ENCODE results near the gene GFPT2. TPM values are rescaled to one million over a fixed set of nuclear protein-coding genes. Genes with fewer than 3 reads are reported as not detected.

GFPT2 gene
- total and polyA plus RNA-seq, 8 donors = 0.83 to 10.6 (median 4.2) TPM

GRCh38 chr5:180296771-180297170 lies 56.4 kb downstream of the GFPT2 start:
- DNase-seq (no peak), FAIRE-seq (no peak), ATAC-seq (no peak)
- H3K4me3 ChIP-seq = no peak overlapping the region
- 75 to 76% methylated on average over 7 of the region's 7 CpGs for WGBS, 2 donors
- TF ChIP-seq, protein P1, sequence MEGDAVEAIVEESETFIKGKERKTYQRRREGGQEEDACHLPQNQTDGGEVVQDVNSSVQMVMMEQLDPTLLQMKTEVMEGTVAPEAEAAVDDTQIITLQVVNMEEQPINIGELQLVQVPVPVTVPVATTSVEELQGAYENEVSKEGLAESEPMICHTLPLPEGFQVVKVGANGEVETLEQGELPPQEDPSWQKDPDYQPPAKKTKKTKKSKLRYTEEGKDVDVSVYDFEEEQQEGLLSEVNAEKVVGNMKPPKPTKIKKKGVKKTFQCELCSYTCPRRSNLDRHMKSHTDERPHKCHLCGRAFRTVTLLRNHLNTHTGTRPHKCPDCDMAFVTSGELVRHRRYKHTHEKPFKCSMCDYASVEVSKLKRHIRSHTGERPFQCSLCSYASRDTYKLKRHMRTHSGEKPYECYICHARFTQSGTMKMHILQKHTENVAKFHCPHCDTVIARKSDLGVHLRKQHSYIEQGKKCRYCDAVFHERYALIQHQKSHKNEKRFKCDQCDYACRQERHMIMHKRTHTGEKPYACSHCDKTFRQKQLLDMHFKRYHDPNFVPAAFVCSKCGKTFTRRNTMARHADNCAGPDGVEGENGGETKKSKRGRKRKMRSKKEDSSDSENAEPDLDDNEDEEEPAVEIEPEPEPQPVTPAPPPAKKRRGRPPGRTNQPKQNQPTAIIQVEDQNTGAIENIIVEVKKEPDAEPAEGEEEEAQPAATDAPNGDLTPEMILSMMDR (IDR thresholded peaks at IDR 0.05) = no peak
- H3K36me3 ChIP-seq = no peaks in the 10 kb centered on the region
- H3K9me3 ChIP-seq = no peaks in the 10 kb centered on the region
- no peak overlapping the region for H3K27ac ChIP-seq
- H3K4me1 ChIP-seq = peaks cover 0 to 4% (median 0%) of the 10 kb centered on the region in 3 donors
- no peaks in the 10 kb centered on the region for H3K27me3 ChIP-seq
- intact Hi-C loops (cut with DNase I) = no loop called here

- ATAC-seq (no peak), DNase-seq (no peak), FAIRE-seq (no peak)
- Histone ChIP-seq H3K27me3 (no peaks in the 10 kb centered on the region), H3K9me3 (no peaks in the 10 kb centered on the region), H3K27ac (no peak overlapping the region), H3K36me3 (no peaks in the 10 kb centered on the region), H3K4me1 (peaks cover 0 to 12% (median 8%) of the 10 kb centered on the region in 3 donors), H3K4me3 (no peak overlapping the region)
- 90 to 91% methylated on average over 10 of the region's 10 CpGs for WGBS, 2 donors
- TF ChIP-seq, protein P1 (IDR thresholded peaks at IDR 0.05) = no peak
- intact Hi-C loops (cut with DNase I) = loop anchor here in 1 of 3 donors (5.0 kb wide), 1 partner anchor 172 kb away; no protein-coding TSS in a partner anchor
Measured at GRCh38 chr5:180294913-180295555, 58.1 kb downstream of the GFPT2 start.

DNA sequence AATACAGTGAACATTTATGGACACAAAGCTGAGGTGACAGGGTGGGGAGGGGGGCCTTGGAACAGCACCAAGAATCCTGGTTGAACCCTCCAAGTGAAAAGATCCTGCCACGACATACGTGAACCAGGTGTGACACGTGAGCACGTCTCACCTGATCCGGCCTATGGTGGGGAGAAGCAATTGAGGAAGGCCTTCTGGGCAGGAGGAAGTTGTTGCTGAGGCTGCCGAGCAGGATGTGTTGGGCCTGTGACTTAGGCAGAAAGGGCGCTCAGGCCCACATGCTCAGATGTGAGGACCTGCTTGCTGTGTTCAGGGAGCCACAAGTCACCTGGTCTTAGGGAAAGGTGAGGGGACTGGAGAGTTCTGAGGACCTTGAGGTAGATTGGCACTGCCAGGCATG lies 58.7 kb downstream of the GFPT2 start:
- TF ChIP-seq, protein P1 (IDR thresholded peaks at IDR 0.05) = no peak
- Histone ChIP-seq H3K9me3 (no peaks in the 10 kb centered on the region), H3K36me3 (no peaks in the 10 kb centered on the region), H3K4me3 (no peak overlapping the region), H3K4me1 (peaks cover 0 to 17% (median 11%) of the 10 kb centered on the region in 3 donors), H3K27ac (no peak overlapping the region), H3K27me3 (no peaks in the 10 kb centered on the region)
- FAIRE-seq (no peak), ATAC-seq (no peak), DNase-seq (no peak)
- intact Hi-C loops (cut with DNase I) = loop anchor here in 1 of 3 donors (5.0 kb wide), 1 partner anchor 173 kb away; no protein-coding TSS in a partner anchor
- 82 to 86% methylated on average over 7 of the region's 7 CpGs for WGBS, 2 donors

DNA sequence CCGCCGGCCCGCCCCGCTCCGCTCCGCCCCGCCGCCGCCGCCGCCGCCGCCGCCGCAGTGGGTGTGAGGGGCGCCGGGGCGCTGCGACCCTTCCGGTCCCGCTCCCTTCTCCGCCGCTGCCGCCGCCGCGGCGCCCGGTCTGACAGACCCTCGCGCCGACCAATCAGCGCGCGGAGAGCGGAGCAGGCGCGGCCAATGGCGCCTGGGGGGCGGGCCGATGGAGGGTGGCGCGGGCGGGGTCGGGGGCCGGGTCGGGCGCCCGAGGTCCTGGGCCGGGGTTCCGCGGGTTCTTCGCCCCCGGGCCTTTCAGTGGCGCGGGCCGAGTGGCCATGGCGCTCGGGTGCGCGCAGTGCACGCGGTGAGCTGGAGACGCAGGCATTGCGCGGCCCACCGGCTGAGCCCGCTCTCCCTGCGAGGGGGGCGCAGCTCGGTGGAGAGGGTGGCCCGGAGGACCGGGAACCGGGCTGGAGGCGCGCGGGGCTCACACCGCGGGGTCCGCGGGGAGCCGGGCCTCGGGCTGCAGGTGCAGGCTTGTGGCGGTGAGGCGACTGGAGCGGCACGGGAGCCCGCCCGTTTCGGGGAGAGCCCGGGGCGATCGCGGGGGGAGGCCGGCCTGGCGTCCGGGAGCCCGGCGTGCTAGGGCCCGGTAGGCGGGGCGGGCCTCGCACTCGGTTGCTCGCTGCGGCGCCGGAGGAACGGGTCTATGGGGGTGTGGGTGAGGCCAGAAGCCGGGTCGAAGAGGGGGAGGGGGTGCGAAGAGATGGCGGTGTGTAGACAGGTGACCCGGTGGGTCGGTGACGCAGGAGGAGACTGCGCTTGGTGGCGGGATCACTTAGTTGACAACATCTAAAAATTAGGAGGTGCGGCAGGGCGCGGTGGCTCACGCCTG lies 60.9 kb downstream of the GFPT2 start, which contains the start of gene MAPK9:
Gene MAPK9, minus strand, starts transcription at position 141 of the 889 bp plus-strand sequence. CDS start 11,522 bp downstream, outside the sequence.
- peak; percentile 75 to 84 (median 82) for ATAC-seq
- intact Hi-C loops (cut with DNase I) = loop anchor here in 1 of 3 donors (5.0 kb wide), 1 partner anchor 175 kb away; no protein-coding TSS in a partner anchor
- peak; percentile 84 to 95 (median 88) for DNase-seq
- WGBS, 2 donors = 1% methylated on average over 62 to 122 of the region's 122 CpGs
- Histone ChIP-seq H3K4me3 (peak within 1 kb of the TSS; percentile 78 to 100 (median 91)), H3K36me3 (no peaks in the 10 kb centered on the region), H3K4me1 (peaks cover 14 to 33% (median 15%) of the 10 kb centered on the region in 3 donors), H3K9me3 (no peaks in the 10 kb centered on the region), H3K27me3 (no peaks in the 10 kb centered on the region), H3K27ac (peak within 1 kb of the TSS; percentile 83 to 90 (median 88))
- FAIRE-seq = no peak
- TF ChIP-seq, protein P1 (IDR thresholded peaks at IDR 0.05) = no peak

All from pancreas (tissue), 10 donors.